Measurements from ENCODE around the gene TBRG1.

The TBRG1 gene

GRCh38 chr11:124663861-124664260 lies 41.2 kb downstream of the TBRG1 start:
- DNase-seq: no peak

DNA sequence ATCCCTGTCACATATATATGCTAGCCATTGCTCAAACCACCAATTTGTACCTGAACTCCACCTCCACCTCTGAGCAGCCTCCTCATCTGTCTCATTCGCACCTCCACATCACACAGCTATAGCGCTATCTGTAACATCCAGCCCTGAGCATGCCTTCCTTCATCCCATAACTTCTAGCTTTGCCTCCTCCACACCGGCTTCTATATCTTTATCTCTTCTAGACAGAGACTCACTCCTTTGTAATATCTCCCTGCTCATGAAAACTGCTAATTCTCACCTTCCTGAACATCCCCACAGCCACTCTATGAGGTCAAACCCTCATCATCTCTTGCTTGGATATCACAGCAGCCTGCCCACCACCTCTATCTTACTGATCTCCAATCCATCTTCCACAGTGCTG lies 44.9 kb downstream of the TBRG1 start:
- no peak for DNase-seq

DNA sequence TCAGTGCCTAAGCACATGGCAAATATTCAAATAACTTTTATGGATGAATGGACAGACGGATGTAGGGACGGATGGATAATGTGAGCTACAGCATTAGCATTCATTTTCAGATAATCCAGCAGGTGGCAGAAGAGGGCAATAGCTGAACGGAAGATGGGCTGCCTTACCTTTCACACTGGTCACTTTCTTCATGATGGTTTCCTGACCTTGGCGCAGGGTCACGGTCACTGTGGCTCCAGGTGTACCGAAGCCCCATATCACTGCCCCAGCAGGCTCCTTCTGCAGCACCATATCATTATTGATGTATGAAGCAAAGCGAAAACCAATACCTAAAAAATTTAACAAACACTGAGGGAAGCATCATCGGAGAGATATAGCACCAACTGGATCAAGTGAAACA lies 46.5 kb downstream of the TBRG1 start:
- DNase-seq: peak; percentile 7

DNA sequence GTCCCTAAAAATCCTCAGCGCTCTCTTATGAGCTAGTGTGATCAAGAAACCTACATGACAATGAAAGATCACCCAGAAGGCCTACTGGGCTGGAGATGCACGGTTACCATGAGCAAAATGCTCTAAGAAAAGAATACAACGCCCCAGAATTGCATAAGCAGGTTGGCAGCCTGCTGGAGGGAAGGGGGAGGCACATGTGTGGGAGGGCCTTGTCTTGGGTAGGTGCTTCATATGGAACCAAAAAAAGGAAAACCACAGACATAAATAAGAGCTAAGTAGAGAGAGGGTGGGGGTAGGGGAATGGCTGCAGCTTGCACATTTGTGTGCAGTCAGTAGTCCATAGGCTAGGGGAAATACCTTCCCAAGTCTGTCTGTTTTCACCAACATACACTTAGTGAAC lies 48.1 kb downstream of the TBRG1 start:
- no peak for DNase-seq

- no peak for DNase-seq
Measured at GRCh38 chr11:124672536-124673215, 50.0 kb downstream of the TBRG1 start.

GRCh38 chr11:124673333-124674167 lies 50.9 kb downstream of the TBRG1 start, which contains the start of the genes SIAE and SPA17:
SIAE (minus strand) TSS chr11:124673739; CDS start chr11:124673708, 31 bp downstream.
SPA17 (plus strand) TSS chr11:124673904; CDS start chr11:124675265, 1,361 bp downstream.
- DNase-seq: peak; percentile 75

DNA sequence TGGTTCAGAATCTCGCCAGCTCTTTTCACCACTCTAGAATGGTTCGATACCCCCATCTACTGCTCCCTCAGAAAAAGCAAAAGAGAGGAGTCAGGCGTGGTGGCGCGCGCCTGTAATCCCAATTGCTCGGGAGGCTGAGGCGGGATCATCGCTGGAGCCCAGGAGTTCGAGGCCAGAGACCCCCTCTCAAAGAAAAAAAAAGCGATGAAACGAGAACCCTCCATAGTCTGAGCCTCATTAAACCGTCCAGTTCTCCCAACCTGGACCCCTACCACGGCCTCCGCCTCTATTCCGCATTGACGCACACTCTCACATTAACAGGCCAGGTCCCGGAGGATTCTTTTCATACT lies 51.5 kb downstream of the TBRG1 start:
- peak; percentile 22 for DNase-seq

DNA sequence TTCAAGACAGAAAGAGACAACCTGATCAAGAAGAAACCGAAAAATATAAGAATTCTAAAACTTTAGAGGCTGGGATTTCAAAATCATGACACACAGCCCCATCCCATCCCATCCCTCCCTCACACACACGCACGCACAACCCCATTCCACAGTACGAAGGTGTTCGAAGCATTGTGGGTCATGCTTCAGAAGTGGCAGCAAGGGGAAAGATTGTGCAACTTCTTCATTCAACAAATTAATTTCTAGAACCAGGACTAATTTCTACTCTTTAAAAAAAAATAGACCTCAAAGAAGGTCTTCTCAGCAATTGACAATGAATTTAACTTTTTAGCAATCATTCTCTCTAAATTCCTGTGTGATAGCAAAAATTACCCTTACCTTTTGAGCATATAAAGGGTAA lies 51.9 kb downstream of the TBRG1 start:
- DNase-seq: no peak

GRCh38 chr11:124676386-124676785 lies 53.7 kb downstream of the TBRG1 start:
- no peak for DNase-seq

- no peak for DNase-seq
Measured at GRCh38 chr11:124678416-124678815, 55.8 kb downstream of the TBRG1 start.

DNA sequence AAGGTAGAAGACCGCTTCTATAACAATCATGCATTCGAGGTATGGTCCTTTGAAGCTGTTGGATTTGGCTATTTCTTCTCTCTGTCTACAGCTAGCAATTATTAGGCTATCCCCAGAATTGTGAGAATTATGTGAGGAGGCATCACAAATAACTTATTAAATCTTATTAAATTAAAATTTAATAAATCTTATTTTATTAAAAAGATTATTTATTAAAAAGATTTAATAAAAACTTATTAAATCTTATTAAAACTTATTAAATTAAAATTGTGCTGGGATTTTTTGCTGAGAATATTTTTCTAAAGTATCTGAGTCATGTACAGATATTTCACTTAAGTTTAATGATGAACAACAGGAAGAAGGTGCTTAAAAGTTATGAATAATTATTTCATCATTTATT lies 58.8 kb downstream of the TBRG1 start:
- DNase-seq: no peak

- no peak for DNase-seq
Measured at GRCh38 chr11:124682443-124682842, 59.8 kb downstream of the TBRG1 start.
